ENCODE results near the gene CYP1B1.

- TF ChIP-seq, protein P1, sequence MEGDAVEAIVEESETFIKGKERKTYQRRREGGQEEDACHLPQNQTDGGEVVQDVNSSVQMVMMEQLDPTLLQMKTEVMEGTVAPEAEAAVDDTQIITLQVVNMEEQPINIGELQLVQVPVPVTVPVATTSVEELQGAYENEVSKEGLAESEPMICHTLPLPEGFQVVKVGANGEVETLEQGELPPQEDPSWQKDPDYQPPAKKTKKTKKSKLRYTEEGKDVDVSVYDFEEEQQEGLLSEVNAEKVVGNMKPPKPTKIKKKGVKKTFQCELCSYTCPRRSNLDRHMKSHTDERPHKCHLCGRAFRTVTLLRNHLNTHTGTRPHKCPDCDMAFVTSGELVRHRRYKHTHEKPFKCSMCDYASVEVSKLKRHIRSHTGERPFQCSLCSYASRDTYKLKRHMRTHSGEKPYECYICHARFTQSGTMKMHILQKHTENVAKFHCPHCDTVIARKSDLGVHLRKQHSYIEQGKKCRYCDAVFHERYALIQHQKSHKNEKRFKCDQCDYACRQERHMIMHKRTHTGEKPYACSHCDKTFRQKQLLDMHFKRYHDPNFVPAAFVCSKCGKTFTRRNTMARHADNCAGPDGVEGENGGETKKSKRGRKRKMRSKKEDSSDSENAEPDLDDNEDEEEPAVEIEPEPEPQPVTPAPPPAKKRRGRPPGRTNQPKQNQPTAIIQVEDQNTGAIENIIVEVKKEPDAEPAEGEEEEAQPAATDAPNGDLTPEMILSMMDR (IDR thresholded peaks at IDR 0.05) = no peak
- TF ChIP-seq POLR2A (IDR thresholded peaks at IDR 0.05) = no peak
Measured at GRCh38 chr2:38065502-38066135, 10.3 kb downstream of the CYP1B1 start.

All from ovary (tissue), 3 donors.